ENCODE measurements around the gene EXOC3L1.
A peak's percentile ranks its signal among the peaks of the same experiment; 100 is the strongest.

The EXOC3L1 gene

GRCh38 chr16:67215706-67216105, 25.8 kb upstream of the EXOC3L1 start:
- no peak for DNase-seq (ENCODE audit: low spot score)

GRCh38 chr16:67213197-67214019, 23.5 kb upstream of the EXOC3L1 start:
- no peak for DNase-seq (ENCODE audit: low spot score)

- DNase-seq (ENCODE audit: low spot score): peak; percentile 55
Observed at GRCh38 chr16:67212766-67213165, 22.8 kb upstream of the EXOC3L1 start.

GRCh38 chr16:67211674-67212073, 21.7 kb upstream of the EXOC3L1 start:
- DNase-seq (ENCODE audit: low spot score): no peak

- DNase-seq (ENCODE audit: low spot score): no peak
Observed at GRCh38 chr16:67210069-67210937, 20.4 kb upstream of the EXOC3L1 start.

GRCh38 chr16:67209565-67209964, 19.6 kb upstream of the EXOC3L1 start:
- no peak for DNase-seq (ENCODE audit: low spot score)

GRCh38 chr16:67208154-67208896, 18.4 kb upstream of the EXOC3L1 start:
- DNase-seq (ENCODE audit: low spot score): no peak

GRCh38 chr16:67207249-67208091, 17.5 kb upstream of the EXOC3L1 start:
- no peak for DNase-seq (ENCODE audit: low spot score)

- DNase-seq (ENCODE audit: low spot score): no peak
Observed at GRCh38 chr16:67206838-67207248, 16.9 kb upstream of the EXOC3L1 start.

GRCh38 chr16:67206129-67206837, 16.3 kb upstream of the EXOC3L1 start:
- DNase-seq (ENCODE audit: low spot score): no peak

- no peak for DNase-seq (ENCODE audit: low spot score)
Observed at GRCh38 chr16:67204076-67204475, 14.1 kb upstream of the EXOC3L1 start.

- no peak for DNase-seq (ENCODE audit: low spot score)
Observed at GRCh38 chr16:67202956-67203493, 13.1 kb upstream of the EXOC3L1 start.

GRCh38 chr16:67202426-67202825, 12.5 kb upstream of the EXOC3L1 start:
- DNase-seq (ENCODE audit: low spot score): no peak

- DNase-seq (ENCODE audit: low spot score): no peak
Observed at GRCh38 chr16:67201411-67202345, 11.7 kb upstream of the EXOC3L1 start.

GRCh38 chr16:67200491-67200890, 10.6 kb upstream of the EXOC3L1 start:
- no peak for DNase-seq (ENCODE audit: low spot score)

- no peak for DNase-seq (ENCODE audit: low spot score)
Observed at GRCh38 chr16:67199808-67200198, 9.9 kb upstream of the EXOC3L1 start.

GRCh38 chr16:67199011-67199807, 9.3 kb upstream of the EXOC3L1 start, which contains the start of gene ELMO3:
TSS of gene ELMO3 (plus strand) at chr16:67199131. CDS start at chr16:67199327, 196 bp downstream.
- peak; percentile 69 for DNase-seq (ENCODE audit: low spot score)

GRCh38 chr16:67198238-67198734, 8.3 kb upstream of the EXOC3L1 start:
- DNase-seq (ENCODE audit: low spot score): peak; percentile 52

Data from SW480 (cell line).